HG03025 (cell line): ENCODE data around the gene PRR15L.
A peak's percentile ranks its signal among the peaks of the same experiment; 100 is the strongest.

Experiments
- ATAC-seq: cut with Tn5 transposase; IDR thresholded peaks from one replicate; pipeline ENCODE4 v1.9.1; 2021; ENCODE audit warnings: mild to moderate bottlenecking, moderate library complexity; ENCODE audit not compliant: unreplicated experiment, low FRiP score

The PRR15L gene

DNA sequence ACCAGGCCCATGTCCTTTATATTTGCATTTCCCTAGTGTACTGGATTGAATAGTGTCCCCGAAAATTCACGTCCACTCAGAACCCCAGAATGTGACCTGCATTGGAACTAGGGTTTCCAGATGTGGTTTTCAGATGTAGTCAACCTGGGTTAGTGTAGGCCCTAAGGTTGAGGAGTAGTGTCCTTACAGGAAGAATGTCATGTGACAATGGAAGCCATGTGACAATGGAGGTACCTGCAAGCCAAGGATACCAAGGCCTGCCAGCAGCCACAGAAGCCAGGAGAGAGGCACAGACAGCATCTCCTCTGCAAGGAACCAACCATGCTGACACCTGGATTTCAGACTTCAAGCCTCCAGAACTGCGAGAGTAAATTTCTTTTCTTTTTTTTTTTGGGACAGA is 5.2 kb upstream of the PRR15L start:
- no peak for ATAC-seq

DNA sequence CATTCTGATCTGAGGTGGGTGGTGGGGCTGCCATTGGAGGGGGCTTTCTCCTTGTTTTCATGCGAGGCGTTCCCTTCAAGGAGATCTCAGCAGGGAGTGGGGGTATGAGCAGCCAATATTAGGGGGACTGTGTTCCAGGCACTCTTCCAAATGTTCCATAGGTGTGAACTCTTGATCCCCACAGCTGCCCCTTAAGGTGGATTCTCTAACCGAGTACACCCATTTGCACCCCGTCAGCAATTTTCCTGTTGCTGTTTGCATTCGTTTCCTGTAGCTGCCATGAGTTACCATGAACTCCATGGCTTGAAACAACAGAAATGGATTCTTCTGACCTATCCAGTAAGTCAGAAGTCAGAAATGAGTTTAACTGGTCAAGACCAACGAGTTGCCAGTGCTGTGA is 3.7 kb upstream of the PRR15L start:
- ATAC-seq, result no peak

DNA sequence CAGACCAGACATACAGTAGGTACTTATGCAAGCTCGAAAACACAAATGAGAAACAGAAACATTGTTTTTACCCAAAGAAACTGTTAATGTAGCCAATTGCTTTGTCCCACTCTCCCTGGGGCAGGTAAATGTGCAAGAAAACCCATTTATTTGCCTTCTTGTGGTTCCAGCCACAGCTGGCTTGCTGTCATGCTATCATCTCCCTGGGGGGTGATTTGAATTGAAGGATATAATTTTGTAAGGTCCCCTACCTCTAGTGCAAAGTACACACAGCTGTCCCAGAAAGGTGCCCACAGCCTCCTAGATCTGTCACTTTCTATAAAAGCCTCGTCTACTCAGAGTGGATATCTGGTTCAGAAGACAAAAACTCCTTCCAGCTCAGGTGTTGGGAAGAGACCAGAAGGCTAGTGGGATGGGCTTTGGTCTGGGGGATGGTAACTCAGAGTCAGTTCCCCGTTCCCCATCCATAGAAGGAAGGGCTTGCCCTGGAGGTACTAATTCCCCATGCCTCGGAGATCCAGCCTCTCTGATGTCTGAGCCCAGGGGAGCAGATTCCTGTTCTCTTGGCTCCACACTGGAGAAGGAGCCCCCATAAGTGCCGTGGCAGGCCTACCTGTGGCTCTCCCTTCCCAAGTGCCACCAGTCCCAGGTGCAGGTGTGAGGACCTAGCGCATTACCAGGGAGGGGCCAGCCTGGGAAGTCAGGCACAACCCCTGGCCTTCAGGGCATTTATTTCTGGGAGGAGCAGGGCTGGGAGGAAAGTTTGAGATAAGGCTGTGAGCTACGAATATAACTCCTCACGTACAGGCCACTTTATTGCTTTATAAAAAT is 2.4 kb upstream of the PRR15L start:
- no peak for ATAC-seq

DNA sequence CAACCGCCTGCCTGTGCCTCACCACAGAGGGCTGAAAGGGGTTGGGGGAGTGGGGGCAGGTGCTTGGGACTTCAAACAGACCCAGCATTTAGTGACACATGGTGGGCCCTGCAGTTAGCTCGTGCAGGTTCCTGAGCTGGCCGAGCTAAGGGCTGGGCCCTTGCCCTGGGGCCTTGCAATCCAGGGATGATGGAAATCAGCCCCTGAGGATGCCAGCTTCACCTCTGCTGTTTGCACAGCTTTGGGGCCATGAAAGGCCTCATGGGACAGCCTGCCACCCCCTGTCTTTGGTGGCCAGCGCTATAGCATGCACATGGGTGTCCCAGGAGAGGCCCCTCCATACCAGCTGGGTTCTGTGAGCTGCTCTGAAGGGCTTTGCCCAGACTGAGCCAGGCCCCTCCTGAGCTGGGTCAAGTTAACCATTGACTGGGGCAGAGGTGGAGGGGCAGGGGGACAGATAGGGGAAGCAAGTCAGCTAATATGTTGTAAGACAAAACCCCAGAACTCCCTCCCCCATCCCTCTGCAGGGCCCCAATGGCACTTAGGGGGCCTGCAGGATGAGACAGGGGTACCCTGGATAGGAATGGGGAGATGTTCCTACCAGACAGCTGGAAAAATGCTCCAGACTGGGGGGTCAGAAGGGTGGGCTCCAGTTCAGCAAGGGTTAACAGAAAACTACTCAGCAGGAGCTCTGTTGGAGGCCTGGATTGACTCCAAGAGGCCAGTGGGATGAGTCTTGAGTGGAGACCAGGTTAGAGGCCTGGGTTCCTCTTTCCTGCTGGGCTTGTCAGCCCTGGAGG is 692 bp downstream of the PRR15L start:
- no peak for ATAC-seq

DNA sequence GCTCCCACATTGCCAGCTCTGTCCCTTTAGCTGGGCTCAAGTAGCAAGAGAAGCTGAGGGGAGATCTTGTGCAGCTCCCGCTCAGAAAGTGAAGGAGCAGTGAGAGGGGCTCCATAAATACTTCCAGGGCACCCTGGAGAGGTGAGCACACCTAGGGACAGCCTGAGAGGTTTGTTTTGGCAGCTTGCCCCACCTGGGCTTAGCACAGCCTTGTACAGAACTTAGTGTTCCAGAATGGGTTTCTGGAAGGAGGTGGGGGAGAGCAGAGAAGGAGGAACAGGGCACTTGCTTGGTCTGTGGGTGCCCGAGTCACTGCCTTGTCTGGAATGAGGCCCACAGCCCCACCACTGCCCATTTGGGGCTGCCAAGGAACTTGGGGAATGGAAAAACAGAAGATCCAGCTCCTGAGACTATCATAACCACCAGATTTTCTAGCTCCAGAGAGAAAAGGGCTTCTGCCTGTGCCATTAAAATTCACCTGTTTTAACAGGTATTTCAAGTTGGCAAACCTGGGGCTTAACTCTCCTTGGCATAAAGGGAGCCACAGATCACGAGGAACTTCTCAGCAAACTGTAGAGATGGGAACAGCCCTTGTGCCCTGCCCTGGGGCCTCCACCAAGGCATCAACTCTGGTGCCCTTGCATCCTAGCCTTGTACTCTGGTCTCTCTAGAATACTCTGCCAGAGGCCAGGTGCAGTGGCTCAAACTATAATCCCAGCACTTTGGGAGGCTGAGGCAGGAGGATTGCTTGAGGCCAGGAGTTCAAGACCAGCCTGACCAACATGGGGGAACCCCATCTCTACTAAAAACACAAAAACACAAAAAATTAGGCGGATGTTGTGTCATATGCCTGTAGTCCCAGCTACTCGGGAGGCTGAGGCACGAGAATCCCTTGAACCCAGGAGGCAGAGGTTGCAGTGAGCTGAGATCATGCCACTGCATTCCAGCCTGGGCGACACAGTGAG is 1.9 kb downstream of the PRR15L start:
- ATAC-seq, result no peak

DNA sequence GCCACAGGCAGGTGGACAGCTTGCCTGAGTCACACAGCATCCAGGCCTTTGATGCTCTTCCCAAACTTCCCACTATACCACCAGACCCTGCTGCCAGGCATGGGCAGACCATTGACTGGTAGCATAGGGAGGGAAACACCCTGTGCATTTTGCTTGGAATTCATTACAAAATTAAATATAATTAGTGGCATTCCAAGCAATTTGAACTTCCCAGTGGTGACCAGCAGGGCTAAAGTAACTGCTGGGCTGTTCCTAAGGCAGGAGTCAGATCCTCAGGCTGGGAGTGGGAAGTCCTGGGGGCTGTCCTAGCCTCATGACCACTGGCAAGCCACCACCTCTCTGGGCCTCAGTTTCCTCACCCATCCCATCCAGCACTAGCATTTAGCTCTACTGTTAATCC is 3.8 kb downstream of the PRR15L start:
- ATAC-seq, result no peak

DNA sequence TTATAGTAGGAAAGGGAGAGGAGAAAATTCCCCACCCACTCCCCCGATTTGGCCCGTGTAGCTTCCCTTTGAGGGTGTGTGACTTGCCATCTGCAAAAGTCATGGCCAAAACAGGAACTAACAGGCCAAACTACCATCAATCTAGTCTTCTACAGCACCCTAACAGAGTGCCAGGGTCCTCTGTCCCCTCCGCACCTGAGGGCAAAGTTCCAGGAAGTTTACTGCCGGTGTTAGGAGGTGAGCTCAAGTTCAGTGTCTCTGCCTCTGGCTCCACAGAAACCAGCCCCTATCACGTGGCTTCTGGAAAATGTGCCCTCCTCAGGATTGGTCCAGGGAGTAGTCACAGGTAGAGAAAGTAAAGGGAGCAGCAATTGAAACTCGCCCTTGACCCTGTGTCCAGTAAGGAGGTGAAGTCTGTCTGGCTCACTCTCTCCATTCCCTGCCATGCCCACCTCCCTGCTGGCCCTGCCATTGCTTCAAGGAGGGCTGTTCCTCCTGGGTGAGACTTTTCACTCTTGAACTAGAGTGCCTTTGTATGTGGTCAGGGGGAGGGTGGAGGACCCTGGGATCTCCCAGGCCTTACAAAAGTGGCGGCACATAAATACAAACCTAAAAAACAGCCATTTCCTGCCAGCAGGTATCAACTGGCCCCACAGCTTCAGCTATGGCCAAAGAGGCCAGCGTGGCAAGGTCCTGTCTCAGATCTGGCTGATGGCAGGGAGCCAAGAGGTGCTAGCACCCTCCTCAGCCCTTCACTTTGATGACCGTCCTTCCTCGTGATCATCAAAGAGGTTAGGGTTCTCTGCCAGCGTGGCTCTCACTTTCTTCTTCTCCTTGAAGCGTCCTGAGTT is 5.3 kb downstream of the PRR15L start:
- ATAC-seq, result no peak

DNA sequence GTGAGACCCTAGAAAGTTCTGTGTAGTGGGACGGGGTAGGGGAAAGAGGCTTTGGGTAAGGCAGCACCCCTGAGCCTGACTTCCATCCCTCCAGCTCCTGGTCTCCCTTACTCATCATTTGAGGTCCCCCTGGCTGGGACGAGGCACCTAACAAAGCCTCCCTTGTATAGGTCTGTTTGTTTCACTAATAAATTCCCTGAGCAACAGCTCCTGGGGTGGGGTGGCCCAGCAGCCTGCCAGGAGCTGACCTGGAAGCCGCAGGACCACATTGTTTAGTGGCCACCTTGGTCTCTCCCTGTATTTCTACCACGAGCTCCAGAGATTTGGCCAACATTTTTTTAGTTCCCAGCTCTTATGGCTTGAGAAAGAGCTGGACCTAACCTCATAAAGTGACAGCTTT is 7.2 kb downstream of the PRR15L start:
- ATAC-seq, result no peak

DNA sequence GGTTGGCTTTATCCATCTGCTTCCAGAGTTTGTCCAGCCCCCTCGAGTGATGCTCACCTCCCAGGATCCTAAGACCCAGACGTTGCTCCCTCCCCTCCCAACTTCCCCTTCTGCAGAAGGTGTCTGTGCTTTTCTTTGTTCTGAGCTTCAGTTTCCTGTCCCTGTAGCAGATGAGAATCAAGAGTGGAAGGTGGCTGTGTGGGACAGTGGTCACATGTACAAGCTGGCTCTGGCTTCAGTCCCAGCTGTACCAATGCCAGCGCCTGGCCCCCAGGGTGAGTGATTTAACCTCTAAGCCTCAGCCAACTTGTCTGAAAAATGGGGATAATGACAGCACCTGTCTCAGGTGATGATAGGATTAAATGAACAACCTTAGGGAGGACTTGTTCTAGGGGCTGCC is 7.7 kb downstream of the PRR15L start:
- peak; percentile 41 for ATAC-seq

DNA sequence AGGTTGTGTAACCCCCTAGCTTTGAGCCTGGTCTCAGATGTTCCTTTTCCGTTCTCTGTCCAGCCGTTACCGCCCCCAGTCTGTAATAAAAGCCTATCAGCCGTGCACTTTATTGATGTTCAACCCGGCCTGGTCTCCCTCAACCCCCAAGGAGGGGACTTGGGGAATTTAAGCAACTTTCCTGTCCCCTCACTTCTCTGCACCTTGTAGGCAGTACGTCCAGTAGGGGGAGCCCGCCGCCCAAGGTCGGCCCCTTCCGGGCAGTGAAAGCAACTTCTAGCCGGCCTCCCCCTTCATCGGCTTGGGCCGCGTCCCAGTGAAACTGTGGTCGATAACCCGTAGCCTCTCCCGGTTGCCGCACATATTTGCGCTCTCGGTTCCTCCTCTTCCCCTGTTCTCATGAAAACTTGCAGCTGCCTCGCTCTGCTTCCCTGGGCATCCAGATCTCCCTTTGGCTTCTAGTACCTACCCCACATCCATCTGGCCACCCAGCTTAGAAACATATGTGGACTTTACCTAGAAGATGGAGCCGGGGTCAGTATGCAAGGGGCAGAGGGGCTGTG is 8.4 kb downstream of the PRR15L start:
- ATAC-seq, result no peak

DNA sequence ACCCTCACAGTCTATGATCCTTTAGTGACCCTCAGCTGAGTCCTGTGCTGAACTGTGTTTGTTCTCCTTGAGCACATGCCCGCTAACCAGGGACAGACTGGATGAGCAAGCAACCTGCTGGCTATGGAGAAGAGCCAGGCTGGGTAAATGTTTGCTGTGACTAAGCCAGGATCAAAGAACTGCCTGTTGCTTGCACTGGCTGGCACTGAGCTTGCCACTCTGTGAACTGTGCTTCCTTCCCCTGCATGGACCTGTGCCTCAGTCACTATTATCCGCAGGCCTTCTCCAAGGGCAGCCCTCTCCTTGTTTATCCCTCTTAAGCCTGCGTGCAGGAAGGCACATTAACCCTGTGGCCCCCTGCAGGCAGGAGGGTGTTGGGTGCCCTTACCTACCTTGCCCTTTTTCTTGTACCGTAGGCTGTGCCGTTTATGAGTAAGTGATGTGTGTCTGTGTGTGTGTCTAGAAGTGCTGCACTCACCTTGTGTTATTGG is 8.9 kb downstream of the PRR15L start:
- ATAC-seq, result no peak

DNA sequence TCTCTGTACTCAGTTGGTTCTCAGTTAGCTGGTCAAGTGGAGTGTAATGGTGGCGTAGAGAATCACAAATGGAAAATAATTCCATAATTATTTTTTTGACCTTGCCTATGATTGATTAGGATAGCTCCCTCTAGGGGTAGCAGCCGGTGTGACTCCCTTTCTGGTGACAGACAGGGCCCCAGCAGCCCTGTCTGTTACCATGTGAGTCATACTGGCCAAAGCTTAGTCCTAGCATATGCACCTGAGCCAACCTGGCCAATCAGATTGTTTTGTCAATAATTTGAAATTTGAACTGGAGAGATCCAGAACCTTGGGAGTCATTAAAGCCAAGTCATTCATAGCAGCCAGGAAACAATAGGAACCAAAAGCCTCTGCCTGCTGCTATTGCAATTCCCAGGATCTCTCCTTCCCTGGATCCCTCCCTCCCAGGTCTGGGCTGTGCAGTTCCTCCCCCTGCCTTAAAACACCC is 10.7 kb downstream of the PRR15L start:
- ATAC-seq, result no peak

DNA sequence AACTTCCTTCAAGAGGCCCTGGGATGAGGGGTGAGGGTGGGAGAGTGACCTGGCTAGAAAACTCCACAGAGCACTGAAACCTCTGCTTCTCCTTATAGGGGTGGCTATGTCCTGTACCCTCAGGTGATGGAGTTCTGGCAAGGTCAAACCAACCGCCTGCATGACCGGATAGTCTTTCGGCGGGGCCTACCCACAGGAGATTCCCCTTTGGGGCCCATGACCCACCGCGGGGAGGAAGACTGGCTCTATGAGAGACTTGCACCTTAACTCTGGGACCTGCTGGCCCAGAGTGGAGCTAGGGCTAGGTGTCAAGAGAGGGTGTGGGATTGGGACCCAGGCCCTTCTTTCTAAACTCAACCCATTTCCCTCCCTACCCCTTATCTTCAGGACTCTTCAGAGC is 11.2 kb downstream of the PRR15L start:
- no peak for ATAC-seq

DNA sequence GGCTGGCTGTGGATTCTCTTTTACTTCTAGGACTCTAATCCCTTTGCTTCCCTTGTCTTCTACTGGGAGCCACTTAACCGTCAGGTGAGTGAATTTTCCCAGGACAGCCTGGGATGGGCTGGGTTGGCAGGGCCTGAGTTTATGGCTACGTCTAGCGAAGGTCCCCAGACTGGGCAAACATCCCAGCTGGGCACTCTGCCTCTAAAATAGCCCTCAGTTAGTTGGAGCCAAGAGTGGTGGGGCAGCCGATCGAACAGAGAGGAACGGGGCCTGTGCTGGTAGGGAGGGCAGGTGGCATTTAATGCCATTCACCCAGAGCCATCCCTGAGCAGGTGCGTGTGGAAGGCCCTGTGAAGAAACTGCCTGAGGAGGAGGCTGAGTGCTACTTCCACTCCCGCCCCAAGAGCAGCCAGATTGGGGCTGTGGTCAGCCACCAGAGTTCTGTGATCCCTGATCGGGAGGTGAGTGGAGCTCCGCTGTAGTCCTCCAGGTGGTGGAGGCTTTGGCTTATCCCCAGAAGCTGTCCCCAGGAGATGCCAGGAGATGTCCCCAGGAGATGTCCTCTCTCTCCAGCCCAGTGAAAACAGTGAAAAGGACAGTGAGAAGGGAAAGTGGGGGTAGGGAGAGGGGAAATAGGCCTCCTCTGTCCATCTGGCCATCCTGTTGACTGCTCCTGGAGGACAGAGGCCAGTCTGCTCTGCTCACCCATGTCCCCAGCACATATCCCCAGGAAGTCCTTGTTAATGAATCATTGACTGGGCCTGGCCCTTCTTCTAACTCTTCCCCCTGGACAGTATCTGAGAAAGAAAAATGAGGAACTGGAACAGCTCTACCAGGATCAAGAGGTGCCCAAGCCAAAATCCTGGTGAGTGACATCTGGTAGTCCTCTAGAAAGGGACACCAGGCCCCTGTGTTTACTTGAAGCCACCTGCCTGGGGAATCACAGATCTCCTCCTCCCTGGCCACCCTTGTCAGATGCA is 11.9 kb downstream of the PRR15L start:
- no peak for ATAC-seq

DNA sequence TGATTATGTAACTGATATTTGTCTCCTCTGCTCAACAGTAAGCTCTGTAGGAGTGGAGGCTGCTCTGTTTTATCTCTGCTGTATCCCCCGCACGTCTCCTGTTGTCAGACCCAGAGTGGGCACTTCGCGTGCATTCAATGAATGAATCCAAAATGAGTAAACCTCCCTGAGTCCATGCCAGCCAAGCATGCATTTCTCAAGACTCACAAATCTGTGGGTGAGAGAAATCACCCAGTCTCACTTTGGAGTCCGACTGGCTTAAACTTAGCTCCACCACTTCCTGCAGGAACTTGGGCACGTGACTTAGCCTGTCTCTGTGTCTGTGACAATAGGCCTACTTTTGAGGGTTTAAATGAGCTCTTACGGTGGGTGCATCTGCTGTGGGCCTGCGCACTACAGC is 12.6 kb downstream of the PRR15L start:
- ATAC-seq, result no peak

DNA sequence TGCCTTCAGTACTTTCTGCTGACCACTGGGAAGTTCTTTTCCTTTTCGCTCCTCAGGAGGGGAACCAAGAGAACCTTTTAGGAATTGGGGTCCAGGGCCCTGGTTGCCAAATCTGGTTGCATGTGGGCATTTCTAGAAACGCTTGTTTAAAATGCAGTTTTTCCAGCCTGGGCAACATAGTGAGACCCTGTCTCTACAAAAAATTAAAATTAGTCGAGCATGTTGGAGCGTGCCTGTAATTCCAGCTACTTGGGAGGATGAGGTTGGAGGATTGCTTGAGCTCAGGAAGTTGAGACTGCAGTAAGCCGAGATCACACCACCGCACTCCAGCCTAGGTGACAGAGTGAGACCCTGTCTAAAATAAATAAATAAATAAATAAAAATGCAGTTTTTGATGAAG is 15.1 kb downstream of the PRR15L start:
- no peak for ATAC-seq

DNA sequence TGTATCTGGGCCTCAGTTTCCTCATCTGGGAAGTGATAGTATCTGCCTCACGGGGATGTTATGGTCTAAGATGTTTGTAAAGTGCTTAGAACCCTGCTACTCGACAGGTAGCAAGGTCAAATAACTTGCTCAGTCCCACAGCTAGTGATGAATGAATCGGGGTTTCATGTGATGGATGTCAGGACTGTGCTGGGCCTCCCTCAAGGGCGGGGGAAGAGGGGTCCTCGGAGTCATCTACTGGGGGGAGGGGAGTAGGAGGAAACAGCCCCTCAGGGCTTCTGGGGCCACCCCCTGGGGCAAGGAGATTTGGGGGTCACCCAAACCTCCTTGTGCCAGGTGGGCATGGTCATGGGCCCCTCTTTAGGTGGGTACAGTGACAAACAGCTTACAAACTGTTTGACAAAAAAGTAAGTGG is 15.6 kb downstream of the PRR15L start:
- no peak for ATAC-seq
